Prostate gland (tissue), 2 donors: ENCODE data around the gene MED17.

Experiments
- CTCF ChIP-seq, 4 experiments: fragments of 200-600 bp in 2 of 4; fragments of 450-650 bp in 2 of 4; sonication (generic) in 2 of 4; IDR thresholded peaks; 1 replicate in 3 of 4; 2 replicates in 1 of 4; pipeline ENCODE4 v1.5.1; 2016 to 2019; ENCODE audit warnings: antibody characterized with exemption in 4 of 4, mild to moderate bottlenecking in 2 of 4, moderate library complexity in 2 of 4
- POLR2A ChIP-seq: fragments of 450-650 bp; IDR thresholded peaks from one replicate; pipeline ENCODE4 v1.6.1; 2016; ENCODE audit warnings: antibody characterized with exemption, mild to moderate bottlenecking
- POLR2AphosphoS5 ChIP-seq: sonication (generic); formaldehyde crosslinking; IDR thresholded peaks from one replicate; pipeline ENCODE4 v1.6.1; 2017; ENCODE audit warnings: antibody characterized with exemption

DNA sequence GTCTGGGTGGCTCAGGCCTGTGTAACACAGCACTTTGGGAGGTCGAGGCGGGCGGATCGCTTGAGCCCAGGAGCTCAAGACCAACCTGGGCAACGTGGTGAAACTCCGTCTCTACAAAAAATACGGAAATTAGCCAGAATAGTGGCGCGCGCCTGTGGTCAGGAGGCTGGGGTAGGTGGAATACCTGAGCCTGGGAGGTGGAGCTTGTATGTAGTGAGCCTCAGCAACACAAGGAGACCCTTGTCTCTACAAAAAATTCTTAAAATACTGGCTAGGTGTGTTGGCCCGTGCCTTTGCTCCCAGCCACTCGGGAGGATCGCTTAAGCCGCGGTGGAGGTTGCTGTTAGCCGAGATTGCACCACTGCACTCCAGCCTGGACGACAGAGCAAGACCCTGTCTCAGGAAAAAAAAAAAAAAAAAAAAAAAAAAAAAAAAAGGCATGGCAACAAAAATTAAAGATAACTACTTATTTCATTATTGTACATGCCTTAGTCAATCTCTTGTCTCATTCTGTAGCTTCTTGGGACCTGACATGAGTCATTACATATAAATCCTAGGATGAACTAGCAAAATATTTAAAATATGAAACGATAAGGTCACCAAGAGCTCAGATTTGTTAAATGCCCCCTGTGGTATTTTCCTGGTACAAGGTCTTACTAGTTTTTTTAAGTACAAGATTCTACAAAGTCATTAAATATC lies 43.9 kb upstream of the MED17 start:
- TF ChIP-seq CTCF (IDR thresholded peaks at IDR 0.05) (no peak), POLR2A (no peak), POLR2AphosphoS5 (no peak)
